Thyroid gland (tissue), 4 donors: Measurements from ENCODE around the gene SCARF2.

Experiments
- POLR2A ChIP-seq, 2 donors: fragments of 450-650 bp; IDR thresholded peaks; one replicate each; pipeline ENCODE4 v1.6.1; 2017; ENCODE audit warnings: antibody characterized with exemption in 2 of 2, mild to moderate bottlenecking in 2 of 2, moderate library complexity in 1 of 2
- TF ChIP-seq, protein P1 (sequence below), 6 experiments: fragments of 200-600 bp in 3 of 6; fragments of 450-650 bp in 3 of 6; sonication (generic) in 3 of 6; IDR thresholded peaks; one replicate each; pipeline ENCODE4 v1.5.1; 2016 to 2019; ENCODE audit warnings: antibody characterized with exemption in 6 of 6, mild to moderate bottlenecking in 2 of 6, inconsistent platforms in 1 of 6, moderate library complexity in 1 of 6

DNA sequence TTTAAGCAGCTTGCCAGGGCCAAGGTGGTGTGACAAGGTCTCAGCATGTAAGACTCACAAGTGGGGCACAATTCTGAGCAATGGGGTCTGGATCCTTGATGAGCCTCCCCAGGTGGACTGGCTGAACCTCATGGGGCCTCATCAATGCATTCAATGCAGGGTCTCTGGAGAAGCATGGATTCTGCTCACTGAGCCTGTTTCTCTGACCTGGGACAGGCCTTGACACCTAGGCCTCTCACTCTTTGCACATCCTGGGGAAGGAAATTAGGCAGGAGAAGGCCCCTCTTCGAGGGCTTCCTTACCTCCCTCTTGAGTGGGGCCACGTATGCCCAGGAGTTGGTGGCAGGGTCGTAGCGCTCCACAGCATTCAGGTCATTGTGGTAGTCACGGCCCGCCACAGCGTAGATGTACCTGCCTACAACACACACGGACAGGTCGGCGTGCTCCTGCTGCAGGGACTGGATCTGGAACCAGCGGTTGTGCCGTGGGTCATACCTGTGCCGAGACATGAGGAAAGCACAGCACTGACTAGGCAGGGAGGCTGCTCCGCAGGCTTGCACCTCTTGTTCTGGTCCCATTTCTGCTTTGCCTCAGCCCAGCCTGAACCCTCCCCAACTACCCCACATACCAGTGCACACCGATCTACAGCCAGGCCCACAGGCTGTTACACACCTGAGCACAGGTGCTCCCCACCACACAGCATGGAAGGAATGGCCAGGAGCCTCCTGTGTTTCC lies 20.0 kb upstream of the SCARF2 start:
- TF ChIP-seq, protein P1, sequence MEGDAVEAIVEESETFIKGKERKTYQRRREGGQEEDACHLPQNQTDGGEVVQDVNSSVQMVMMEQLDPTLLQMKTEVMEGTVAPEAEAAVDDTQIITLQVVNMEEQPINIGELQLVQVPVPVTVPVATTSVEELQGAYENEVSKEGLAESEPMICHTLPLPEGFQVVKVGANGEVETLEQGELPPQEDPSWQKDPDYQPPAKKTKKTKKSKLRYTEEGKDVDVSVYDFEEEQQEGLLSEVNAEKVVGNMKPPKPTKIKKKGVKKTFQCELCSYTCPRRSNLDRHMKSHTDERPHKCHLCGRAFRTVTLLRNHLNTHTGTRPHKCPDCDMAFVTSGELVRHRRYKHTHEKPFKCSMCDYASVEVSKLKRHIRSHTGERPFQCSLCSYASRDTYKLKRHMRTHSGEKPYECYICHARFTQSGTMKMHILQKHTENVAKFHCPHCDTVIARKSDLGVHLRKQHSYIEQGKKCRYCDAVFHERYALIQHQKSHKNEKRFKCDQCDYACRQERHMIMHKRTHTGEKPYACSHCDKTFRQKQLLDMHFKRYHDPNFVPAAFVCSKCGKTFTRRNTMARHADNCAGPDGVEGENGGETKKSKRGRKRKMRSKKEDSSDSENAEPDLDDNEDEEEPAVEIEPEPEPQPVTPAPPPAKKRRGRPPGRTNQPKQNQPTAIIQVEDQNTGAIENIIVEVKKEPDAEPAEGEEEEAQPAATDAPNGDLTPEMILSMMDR (IDR thresholded peaks at IDR 0.05): no peak
- TF ChIP-seq POLR2A (IDR thresholded peaks at IDR 0.05): no peak
